ENCODE data around the gene INPP5F. TPM values are rescaled to one million over a fixed set of nuclear protein-coding genes. Genes with fewer than 3 reads are reported as not detected.

The INPP5F gene
- 10 to 100 TPM; 22.7 to 23.1 TPM for total RNA-seq

DNA sequence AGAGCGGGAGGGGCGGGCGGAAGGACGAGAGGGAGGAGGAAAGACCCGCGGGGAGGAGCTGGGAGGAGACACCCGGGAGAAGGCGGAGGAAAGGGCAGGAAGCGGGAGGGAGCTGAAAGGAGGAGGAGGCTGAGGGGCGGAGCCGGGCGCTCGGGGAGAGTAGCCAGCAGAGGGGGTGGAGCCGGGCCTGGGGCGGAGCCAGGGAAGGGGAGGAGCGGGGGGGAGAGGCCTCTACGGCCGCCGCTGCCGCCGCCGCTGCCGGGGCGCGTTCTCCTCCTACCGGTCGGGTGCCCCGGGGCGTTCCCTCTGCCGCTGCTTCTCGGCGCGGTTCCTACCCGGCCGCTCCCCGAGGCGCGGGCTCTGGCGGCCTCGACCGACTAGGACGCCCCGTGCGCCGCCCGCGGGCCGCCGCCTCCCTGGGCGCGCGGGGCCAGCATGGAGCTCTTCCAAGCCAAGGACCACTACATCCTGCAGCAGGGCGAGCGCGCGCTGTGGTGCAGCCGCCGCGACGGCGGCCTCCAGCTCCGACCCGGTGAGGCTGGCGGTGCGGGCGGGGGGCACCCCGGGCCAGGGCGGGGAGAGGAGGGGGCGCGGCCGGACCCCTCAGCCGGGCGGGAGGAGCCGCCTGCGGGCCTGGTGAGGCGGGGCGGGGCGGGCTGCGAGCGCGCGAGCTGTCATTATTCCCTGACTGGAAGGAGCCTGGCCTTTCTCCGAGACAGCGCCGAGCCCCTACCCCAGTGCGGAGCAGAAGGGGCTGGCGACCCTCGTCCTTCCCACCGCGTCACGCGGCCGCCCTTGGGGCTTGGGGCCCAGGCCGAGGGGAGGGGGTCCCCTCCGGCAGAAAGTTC is at the start of gene INPP5F:
TSS of gene INPP5F (plus strand) at position 223 of the 848 bp plus-strand sequence. CDS start at position 436, 213 bp downstream.
- CTCF ChIA-PET: interaction anchor here (0.5 to 2.4 kb wide), 14 partner anchors 12 to 208 kb away, joined by 3 to 12 read pairs (median 5); no protein-coding TSS in a partner anchor
- POLR2A ChIA-PET: interaction anchor here (0.5 to 1.9 kb wide), 14 partner anchors 9 to 391 kb away, joined by 3 to 13 read pairs (median 6); partner anchors contain the start of gene BAG3

DNA sequence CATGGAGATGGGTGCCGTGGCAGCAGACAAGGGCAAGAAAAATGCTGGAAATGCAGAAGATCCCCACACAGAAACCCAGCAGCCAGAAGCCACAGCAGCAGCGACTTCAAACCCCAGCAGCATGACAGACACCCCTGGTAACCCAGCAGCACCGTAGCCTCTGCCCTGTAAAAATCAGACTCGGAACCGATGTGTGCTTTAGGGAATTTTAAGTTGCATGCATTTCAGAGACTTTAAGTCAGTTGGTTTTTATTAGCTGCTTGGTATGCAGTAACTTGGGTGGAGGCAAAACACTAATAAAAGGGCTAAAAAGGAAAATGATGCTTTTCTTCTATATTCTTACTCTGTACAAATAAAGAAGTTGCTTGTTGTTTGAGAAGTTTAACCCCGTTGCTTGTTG is 48.7 kb upstream of the INPP5F start:
- CTCF ChIA-PET: no interaction called here
- POLR2A ChIA-PET: no interaction called here

GRCh38 chr10:119677904-119678755 is 47.7 kb upstream of the INPP5F start:
- POLR2A ChIA-PET: no interaction called here
- CTCF ChIA-PET: no interaction called here

- POLR2A ChIA-PET: interaction anchor here (0.9 kb wide), 1 partner anchor 130 kb away, joined by 4 read pairs; no protein-coding TSS in a partner anchor
Measured at GRCh38 chr10:119679480-119679829, 46.4 kb upstream of the INPP5F start.

DNA sequence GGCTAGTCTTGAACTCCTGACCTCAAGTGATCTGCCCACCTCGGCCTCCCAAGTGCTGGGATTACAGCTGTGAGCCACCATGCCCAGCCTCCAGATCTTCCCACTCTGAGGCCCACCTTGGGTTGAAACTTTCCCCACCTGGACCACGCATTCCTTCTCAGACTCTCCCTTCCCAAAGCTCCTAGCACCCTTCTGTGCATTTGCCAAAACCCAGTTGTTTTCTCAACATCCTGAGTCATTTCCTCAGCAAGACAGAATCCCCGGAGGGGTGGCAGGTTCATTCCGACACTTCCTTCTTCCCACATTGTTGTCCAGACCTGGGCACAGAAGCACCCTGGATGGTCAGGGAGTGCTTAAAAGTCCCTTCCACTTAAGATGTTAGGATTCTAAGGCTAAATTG is 45.8 kb upstream of the INPP5F start:
- CTCF ChIA-PET: interaction anchor here (0.7 to 1.1 kb wide), 3 partner anchors 7 to 364 kb away, joined by 3 to 5 read pairs (median 3); no protein-coding TSS in a partner anchor
- POLR2A ChIA-PET: interaction anchor here (0.6 to 0.9 kb wide), 2 partner anchors 130 to 977 kb away, joined by 3 to 4 read pairs; no protein-coding TSS in a partner anchor

More at GRCh38 chr10:119679480-119679829, 46.4 kb upstream of the INPP5F start:
- CTCF ChIA-PET: interaction anchor here (0.7 kb wide), 4 partner anchors 8 to 364 kb away, joined by 3 to 5 read pairs (median 3); no protein-coding TSS in a partner anchor

DNA sequence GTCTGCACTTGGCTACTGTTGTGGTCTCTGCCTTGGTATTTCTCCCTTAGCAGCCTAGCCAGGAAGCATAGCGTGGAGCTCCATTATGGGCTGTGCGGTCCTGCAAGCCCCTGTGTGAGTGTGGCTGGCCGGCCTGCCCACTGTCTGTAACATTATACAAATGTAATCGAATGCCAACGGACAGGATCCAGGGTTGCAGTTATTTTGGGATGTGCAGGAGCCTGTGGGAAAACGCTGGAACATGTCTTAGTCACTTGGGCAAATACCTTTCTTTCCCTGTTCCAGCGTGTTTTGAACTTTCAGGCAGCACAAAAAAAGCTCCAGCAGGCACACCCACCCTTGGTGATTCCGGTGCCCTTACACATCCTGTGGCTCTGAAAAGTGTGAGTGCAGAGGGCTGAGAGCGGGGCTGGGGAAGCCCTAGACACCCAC is 45.2 kb upstream of the INPP5F start:
- POLR2A ChIA-PET: interaction anchor here (0.6 kb wide), 1 partner anchor 978 kb away, joined by 3 read pairs; no protein-coding TSS in a partner anchor
- CTCF ChIA-PET: interaction anchor here (0.8 to 1.1 kb wide), 2 partner anchors 19 to 45 kb away, joined by 3 read pairs; partner anchors contain the start of gene INPP5F

GRCh38 chr10:119686465-119687191 is 39.2 kb upstream of the INPP5F start:
- CTCF ChIA-PET: interaction anchor here (0.5 to 2.0 kb wide), 22 partner anchors 7 to 482 kb away, joined by 3 to 9 read pairs (median 4); partner anchors contain the start of gene INPP5F
- POLR2A ChIA-PET: interaction anchor here (0.6 to 1.3 kb wide), 5 partner anchors 39 to 186 kb away, joined by 3 to 5 read pairs (median 4); partner anchors contain the start of genes INPP5F and MCMBP

GRCh38 chr10:119687192-119688032 is 38.4 kb upstream of the INPP5F start:
- POLR2A ChIA-PET: interaction anchor here (1.2 to 1.3 kb wide), 2 partner anchors 39 to 185 kb away, joined by 3 to 5 read pairs; partner anchors contain the start of genes INPP5F and MCMBP
- CTCF ChIA-PET: interaction anchor here (0.5 to 2.0 kb wide), 17 partner anchors 8 to 482 kb away, joined by 3 to 9 read pairs (median 4); partner anchors contain the start of gene INPP5F

- CTCF ChIA-PET: interaction anchor here (1.6 kb wide), 1 partner anchor 171 kb away, joined by 4 read pairs; no protein-coding TSS in a partner anchor
- POLR2A ChIA-PET: no interaction called here
Measured at GRCh38 chr10:119688033-119688508, 37.8 kb upstream of the INPP5F start.

DNA sequence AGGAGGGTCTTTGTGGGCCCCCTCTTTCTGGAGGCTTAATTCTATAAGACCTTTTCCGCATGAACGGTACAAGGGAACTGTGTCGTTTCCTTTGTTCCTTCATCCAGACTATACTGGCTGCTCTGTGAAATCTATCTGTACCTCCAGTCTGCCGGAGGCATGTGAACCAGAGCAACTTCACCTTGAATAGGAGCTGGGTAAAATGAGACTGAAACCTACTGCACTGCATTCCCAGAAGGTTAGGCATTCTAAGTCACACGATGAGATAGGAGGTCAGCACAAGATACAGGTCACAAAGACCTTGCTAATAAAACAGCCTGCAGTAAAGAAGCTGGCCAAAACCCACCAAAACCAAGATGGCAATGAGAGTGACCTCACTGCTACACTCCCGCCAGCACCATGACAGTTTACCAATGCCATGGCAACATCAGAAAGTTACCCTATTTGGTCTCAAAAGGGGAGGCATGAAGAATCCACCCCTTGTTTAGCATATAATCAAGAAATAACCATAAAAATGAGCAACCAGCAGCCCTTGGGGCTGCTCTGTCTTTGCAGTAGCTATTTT is 36.8 kb upstream of the INPP5F start:
- POLR2A ChIA-PET: no interaction called here

DNA sequence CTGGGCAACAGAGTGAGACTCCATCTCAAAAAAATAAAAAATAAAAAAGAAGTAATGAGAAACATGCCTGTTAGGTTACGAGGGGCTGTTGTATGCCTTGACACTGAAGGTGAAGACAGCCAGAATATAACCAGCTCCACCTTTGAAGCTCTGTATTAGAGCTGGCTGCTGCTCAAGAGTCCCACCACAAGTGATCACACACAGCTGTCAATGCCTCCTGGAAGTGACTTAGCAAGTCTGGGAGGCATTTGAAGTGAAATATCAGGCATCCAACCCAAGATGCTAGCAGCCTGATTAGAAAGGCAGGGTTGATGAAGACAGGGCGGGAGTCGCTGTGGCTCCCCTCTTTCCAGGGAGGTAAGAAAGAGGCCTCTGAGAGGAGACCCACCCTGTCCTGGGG is 34.1 kb upstream of the INPP5F start:
- ChIA-PET CTCF (interaction anchor here (1.2 to 1.3 kb wide), 2 partner anchors 9 to 17 kb away, joined by 3 read pairs; no protein-coding TSS in a partner anchor), POLR2A (interaction anchor here (0.6 kb wide), 2 partner anchors 13 to 128 kb away, joined by 3 to 6 read pairs; no protein-coding TSS in a partner anchor)

More for the DNA sequence above, 36.8 kb upstream of the INPP5F start:
- CTCF ChIA-PET: no interaction called here

- CTCF ChIA-PET: no interaction called here
- POLR2A ChIA-PET: no interaction called here
Measured at GRCh38 chr10:119693262-119693957, 32.4 kb upstream of the INPP5F start.

DNA sequence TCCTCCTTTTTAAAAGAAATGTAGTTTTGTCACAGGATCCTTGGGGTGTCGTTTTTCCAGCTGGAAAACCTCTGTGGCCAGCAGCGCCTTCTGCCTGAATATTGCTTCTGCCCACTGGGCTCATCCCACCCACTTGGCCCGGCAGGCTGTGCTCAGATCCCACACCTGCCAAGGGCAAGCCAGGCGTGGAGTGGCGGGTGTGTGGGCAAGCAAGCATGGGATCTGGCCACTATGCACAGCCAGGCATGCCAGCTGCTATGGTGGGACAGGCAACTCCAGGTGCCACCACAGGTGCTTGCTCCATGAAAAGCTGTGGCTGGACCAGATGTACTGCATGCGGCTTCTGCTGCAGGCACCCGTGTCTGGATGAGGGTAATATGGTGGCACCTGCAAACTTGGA is 31.2 kb upstream of the INPP5F start:
- CTCF ChIA-PET: interaction anchor here (0.6 to 1.2 kb wide), 3 partner anchors 11 to 164 kb away, joined by 3 to 4 read pairs (median 3); no protein-coding TSS in a partner anchor
- POLR2A ChIA-PET: no interaction called here

DNA sequence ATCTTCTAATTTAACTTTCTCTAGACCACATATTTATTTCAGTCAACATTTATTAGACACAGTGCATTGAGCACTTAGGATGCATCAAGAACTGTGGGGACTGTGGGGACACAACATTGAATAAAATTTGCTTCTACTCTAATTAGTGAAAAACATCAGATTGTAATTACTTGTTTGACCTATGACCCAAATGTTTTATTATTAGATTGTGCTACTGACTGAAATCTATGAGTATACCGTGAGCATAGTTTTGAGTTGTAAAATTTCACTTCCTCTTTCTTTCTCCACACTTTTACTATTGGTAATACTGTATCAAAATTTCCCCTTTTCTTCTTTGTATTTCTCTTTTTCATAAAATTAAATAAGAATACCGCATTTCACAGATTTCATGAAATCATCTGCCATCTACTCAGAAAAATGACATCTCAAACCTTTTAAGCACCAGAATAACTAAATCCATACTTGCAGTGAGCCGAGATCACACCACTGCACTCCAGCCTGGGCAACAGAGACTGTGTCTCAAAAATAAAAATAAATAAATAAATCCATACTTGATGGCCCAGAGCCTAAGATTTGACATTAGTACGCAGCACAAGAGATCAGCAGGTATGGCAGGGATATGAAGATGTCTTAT is 25.4 kb upstream of the INPP5F start:
- ChIA-PET POLR2A (no interaction called here), CTCF (interaction anchor here (0.6 kb wide), 1 partner anchor 401 kb away, joined by 3 read pairs; no protein-coding TSS in a partner anchor)

DNA sequence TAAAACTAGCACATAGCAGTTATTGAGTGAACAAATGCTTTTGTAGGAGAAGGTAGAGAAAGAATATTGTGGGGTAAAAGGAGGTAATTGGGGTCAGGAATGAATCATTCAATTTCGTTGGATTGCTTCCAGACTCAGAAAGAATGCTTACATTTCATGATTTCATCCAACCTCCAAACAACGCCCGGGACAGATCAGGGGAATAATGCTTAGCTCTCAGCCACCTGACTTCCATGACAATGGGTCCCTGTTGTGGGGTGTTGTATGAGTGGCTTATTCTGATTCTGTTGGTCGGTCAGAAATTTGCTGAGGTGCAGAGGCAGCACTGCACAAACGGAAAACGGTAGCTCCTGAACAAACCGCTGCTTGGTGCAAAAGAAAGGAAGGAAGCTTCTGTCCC is 24.0 kb upstream of the INPP5F start:
- POLR2A ChIA-PET: interaction anchor here (0.7 to 1.6 kb wide), 2 partner anchors 19 to 24 kb away, joined by 3 to 12 read pairs; partner anchors contain the start of gene INPP5F
- CTCF ChIA-PET: interaction anchor here (0.7 to 1.7 kb wide), 4 partner anchors 15 to 160 kb away, joined by 3 to 6 read pairs (median 4); partner anchors contain the start of gene INPP5F
